Measurements from ENCODE around the gene DLG5. TPM values are rescaled to one million over a fixed set of nuclear protein-coding genes. Genes with fewer than 3 reads are reported as not detected.

DLG5 gene
- total and polyA plus RNA-seq, 9 of the 15 experiments (the other 6 are each of a cell fraction or from before 2014, with no cell fraction given), result 1.4 to 26.8 (median 11.2) TPM

- 58% methylated on average over 6 of the region's 6 CpGs for WGBS (ENCODE audit: insufficient coverage, low coverage, missing lambda C conversion rate)
- no peaks in the 10 kb centered on the region for H3K36me3 ChIP-seq (ENCODE audit: control insufficient read depth, insufficient read depth, low read length)
- no peak overlapping the region for H3K4me3 ChIP-seq
- no peaks in the 10 kb centered on the region for H3K27me3 ChIP-seq (ENCODE audit: control insufficient read depth in 2 of 2, insufficient read depth in 2 of 2, low read length in 2 of 2)
- H3K9me1 ChIP-seq (ENCODE audit: control insufficient read depth, insufficient read depth, low read length), result no peaks in the 10 kb centered on the region
- intact Hi-C loops (cut with micrococcal nuclease), result no loop called here
- FAIRE-seq, result no peak
- no peak for TF ChIP-seq ADNP (tag; IDR thresholded peaks at IDR 0.05)
- no peak for TF ChIP-seq ZNF384 (IDR thresholded peaks at IDR 0.05; ENCODE audit: low read depth, low read length)
- TF ChIP-seq ZNF280A (IDR thresholded peaks at IDR 0.05; ENCODE audit: low read depth, partially characterized antibody), result no peak
- TF ChIP-seq ERF (CRISPR knock-in tag; IDR thresholded peaks at IDR 0.05), result no peak
- TF ChIP-seq CREB5 (CRISPR knock-in tag; IDR thresholded peaks at IDR 0.05), result no peak
- no peak for TF ChIP-seq HMBOX1 (IDR thresholded peaks at IDR 0.05)
- no peak for TF ChIP-seq ZNF23 (CRISPR knock-in tag; IDR thresholded peaks at IDR 0.05)
- TF ChIP-seq HCFC1 (IDR thresholded peaks at IDR 0.05; ENCODE audit: low read depth, low read length), result no peak
- no peak for TF ChIP-seq MEF2A (IDR thresholded peaks at IDR 0.05; ENCODE audit: control insufficient read depth, low read depth, low read length)
- no peak for TF ChIP-seq FOXP1 (CRISPR knock-in tag; IDR thresholded peaks at IDR 0.05)
- TF ChIP-seq PTBP1 (IDR thresholded peaks at IDR 0.05; ENCODE audit: low read depth, low read length), result no peak
- no peak for TF ChIP-seq ETS1 (conservative IDR thresholded peaks at IDR 0.05; ENCODE audit: control insufficient read depth, low read depth, low read length)
- no peak for TF ChIP-seq ZNF197 (CRISPR knock-in tag; IDR thresholded peaks at IDR 0.05; ENCODE audit: low read depth)
- TF ChIP-seq MAZ (CRISPR knock-in tag; conservative IDR thresholded peaks at IDR 0.05 in 1 of 2, IDR thresholded peaks at IDR 0.05 in 1 of 2), result no peak
- TF ChIP-seq EP300 (IDR thresholded peaks at IDR 0.05; ENCODE audit: low read length), result no peak
- TF ChIP-seq PKNOX1 (IDR thresholded peaks at IDR 0.05), result no peak
- no peak for TF ChIP-seq ZNF561 (CRISPR knock-in tag; conservative IDR thresholded peaks at IDR 0.05)
- CTCF ChIA-PET (ENCODE audit: low intra/inter-chr PET ratio), result no interaction called here
- DNase-seq (ENCODE audit: extremely low read depth in 1 of 4, low spot score in 3 of 4), result no peak
- no peak overlapping the region for H3K27ac ChIP-seq (ENCODE audit: extremely low read depth, low read depth, low read length)
- no peak overlapping the region for H3K9ac ChIP-seq (ENCODE audit: insufficient read depth in 1 of 2, low read depth in 2 of 2, low read length in 2 of 2)
- no peak overlapping the region for H2AFZ ChIP-seq (ENCODE audit: low read depth, low read length)
- in situ Hi-C loops (cut with MboI), result no loop called here
- H3K79me2 ChIP-seq (ENCODE audit: control insufficient read depth, insufficient read depth, low read length), result no peaks in the 10 kb centered on the region
- H3K9me3 ChIP-seq (replicated peaks; ENCODE audit: control insufficient read depth, insufficient read depth, low read depth, low read length), result peaks cover 6% of the 10 kb centered on the region
- ATAC-seq, result no peak
- POLR2A ChIA-PET, result interaction anchor here (0.6 kb wide), 1 partner anchor 25 kb away, joined by 3 read pairs; no protein-coding TSS in a partner anchor
- H3K4me1 ChIP-seq (replicated peaks in 1 of 2; ENCODE audit: control insufficient read depth in 2 of 2, insufficient read depth in 2 of 2, low read length in 2 of 2), result no peaks in the 10 kb centered on the region; a peak in 1 of 5 replicates
- no TSS peak for BruUV-seq (replicated peaks)
- no peaks in the 10 kb centered on the region for H4K20me1 ChIP-seq (replicated peaks; ENCODE audit: control insufficient read depth, insufficient read depth, low read length)
- H3K4me2 ChIP-seq (ENCODE audit: insufficient read depth, low read length), result no peak overlapping the region
Measured at GRCh38 chr10:77961668-77962067, 35.1 kb upstream of the DLG5 start.
